NCI-H2081 (cell line): ENCODE results near the gene BICRAL.
A peak's percentile ranks its signal among the peaks of the same experiment; 100 is the strongest.
"Not testable (repeated sequence)": the region's sequence is repeated elsewhere in the genome, so short reads cannot be mapped to it uniquely, and the experiment has no call there.

Source experiments
- DNase-seq, 2 experiments: peaks; one replicate each; lab custom pipeline; 2025; lab: John Stamatoyannopoulos, UW

BICRAL gene

DNA sequence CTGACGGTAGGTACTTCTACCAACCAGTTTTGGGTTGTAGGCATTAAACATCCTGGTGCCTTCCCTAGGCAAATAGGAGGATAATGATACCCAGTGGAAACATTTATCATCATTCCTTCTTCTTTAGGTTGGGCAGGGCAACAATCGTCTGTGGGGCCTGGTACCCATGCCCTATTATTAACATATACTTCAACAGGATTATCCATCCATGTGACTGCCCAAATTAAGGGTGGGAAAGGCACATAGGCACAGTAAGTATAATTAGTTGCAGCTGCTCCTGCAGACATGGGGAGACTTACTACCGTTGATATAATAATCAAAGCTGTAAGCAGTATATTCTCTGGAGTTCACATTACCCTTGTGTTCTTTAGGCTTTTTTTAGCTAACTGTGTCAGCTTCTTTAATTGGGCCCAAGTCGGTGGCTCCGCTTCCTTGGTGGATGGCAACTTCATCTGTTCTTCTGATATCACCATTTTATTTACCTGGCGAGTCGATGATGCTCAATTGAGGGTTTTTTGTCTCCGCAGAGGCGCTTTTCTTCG lies 114.4 kb downstream of the BICRAL start:
- peak; percentile 86 to 98 for DNase-seq

DNA sequence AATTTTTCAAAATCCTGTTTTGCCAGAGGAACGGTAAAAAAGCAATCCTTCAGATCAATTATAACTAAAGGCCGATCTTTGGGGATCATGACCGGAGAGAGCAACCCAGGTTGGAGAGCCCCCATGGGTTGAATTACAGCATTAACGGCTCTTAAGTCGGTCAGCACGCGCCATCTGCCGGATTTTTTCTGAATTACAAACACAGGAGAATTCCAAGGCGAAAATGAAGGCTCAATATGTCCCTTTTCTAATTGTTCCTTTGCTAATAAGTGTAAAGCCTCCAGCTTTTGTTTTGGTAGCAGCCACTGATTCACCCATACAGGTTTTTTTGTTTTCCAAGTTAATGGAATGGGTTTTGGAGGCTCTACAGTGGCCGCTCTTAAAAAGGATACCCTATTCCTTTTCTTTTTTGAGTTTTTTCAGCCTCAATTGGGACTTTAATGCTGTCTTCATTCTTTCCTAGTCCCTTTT lies 117.1 kb downstream of the BICRAL start:
- DNase-seq, result peak; percentile 80 to 83

DNA sequence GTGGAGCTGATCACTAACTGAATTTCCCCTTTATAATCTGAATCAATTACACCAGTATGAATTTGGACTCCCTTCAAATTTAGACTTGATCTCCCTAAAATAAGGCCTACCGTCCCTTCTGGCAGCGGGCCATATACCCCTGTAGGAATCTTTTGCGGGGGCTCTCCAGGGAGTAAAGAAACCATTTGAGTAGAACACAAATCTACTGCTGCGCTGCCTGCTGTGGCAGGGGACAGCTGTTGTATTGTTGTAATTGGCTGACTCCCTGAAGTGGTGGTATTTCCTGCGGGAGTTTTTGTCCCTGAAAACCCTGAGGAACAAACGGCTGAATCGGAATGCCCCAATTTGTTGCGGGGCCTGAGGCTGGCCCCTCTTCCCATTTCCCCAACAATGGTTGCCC lies 118.0 kb downstream of the BICRAL start:
- peak; percentile 45 to 69 for DNase-seq

DNA sequence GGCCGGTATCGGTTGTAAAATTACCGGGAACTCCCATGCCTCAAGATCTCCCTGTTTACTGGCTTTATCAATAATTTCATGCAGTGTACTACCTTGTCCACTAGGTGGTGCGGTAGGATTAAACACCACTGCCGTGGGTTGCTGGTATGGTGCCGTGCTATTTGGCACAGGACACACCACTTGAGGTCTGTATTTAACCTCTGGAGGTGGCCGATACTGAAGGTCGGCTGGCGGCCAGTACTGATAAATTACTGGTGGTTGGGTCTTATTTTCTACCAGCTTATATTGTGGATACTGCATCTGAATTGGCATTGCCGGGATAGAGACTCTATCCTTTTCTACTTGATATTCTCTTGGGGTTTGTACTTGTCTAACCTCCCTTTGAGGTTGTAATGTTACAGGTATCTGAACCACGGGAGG lies 119.7 kb downstream of the BICRAL start:
- peak; percentile 84 to 87 for DNase-seq

DNA sequence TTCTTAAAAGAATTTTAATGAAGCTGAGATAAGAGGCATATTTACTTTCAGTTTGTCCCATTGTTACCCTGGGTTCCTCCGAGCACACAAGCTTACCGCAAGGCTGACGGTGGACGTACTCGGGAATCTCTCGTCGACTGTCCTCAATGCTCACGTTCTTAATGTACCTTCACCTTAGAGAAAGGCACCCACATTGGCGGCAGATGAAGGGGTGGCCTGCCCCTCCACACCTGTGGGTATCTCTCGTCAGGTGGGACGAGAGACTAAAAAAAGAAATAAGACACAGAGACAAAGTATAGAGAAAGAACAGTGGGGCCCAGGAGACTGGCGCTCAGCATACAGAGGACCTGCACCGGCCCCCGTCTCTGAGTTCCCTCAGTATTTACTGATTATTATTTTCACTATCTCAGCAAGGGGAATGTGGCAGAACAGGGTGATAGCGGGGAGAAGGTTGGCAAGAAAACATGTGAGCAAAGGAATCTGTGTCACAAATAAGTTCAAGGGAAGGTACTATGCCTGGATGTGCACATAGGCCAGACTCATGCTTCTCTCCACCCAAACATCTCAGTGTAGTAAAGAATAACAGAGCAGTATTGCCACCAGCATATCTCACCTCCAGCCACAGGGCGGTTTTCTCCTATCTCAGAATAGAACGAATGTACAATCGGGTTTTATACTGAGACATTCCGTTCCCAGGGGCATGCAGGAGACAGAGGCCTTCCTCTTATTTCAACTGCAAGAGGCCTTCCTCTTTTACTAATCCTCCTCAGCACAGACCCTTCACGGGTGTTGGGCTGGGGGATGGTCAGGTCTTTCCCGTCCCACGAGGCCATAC lies 120.8 kb downstream of the BICRAL start:
- DNase-seq, result not testable (repeated sequence)

DNA sequence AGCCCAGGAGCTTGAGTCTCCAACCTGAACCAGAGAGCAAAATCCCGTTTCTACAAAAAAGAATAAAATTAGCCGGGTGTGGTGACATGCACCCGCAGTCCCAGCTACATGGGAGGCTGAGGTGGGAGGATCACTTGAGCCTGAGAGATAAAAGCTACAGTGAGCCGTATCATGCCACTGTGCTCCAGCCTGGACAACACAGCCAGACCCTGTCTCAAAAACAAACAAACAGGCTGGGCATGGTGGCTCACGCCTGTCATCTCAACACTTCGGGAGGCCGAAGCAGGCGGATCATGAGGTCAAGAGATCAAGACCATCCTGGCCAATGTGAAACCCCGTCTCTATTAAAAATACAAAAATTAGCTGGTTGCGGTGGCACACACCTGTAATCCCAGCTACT lies 122.6 kb downstream of the BICRAL start:
- no peak for DNase-seq

DNA sequence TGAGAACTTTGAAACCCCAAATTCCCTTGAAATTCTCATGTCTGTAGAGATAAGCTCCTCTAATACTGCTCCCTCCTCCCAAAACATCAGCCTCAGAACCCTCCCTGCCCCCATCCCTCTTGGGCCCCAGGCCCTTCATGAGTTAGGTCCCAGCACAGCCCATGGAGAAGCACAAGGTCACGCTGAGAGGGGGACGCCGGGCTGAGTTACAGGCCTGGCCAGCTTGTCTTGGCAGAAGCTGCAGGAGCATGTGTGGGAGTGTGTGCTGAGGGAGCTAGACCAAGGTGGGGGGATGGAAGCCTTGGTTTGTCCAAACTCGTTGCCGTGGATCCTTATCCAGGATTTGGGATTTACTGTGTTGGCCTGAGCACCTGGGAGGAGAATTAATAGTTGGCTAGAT lies 125.5 kb downstream of the BICRAL start:
- DNase-seq, result no peak

DNA sequence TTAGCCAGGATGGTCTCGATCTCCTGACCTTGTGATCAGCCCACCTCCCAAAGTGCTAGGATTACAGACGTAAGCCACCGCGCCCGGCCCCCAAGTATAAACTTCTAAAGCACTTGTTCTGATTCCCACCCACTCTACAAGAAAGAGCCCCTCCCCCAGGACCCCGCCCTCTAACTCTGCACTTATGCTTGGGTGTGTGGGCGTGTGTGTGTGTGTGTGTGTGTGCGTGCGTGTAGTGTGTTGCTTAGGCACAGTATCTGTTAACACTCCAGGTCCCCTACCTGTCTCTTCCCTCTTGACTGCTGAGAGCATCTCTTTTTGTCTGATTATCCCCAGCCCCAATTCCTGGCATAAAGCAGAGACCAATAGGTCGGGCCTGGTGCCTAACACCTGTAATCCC lies 128.0 kb downstream of the BICRAL start:
- DNase-seq, result no peak

DNA sequence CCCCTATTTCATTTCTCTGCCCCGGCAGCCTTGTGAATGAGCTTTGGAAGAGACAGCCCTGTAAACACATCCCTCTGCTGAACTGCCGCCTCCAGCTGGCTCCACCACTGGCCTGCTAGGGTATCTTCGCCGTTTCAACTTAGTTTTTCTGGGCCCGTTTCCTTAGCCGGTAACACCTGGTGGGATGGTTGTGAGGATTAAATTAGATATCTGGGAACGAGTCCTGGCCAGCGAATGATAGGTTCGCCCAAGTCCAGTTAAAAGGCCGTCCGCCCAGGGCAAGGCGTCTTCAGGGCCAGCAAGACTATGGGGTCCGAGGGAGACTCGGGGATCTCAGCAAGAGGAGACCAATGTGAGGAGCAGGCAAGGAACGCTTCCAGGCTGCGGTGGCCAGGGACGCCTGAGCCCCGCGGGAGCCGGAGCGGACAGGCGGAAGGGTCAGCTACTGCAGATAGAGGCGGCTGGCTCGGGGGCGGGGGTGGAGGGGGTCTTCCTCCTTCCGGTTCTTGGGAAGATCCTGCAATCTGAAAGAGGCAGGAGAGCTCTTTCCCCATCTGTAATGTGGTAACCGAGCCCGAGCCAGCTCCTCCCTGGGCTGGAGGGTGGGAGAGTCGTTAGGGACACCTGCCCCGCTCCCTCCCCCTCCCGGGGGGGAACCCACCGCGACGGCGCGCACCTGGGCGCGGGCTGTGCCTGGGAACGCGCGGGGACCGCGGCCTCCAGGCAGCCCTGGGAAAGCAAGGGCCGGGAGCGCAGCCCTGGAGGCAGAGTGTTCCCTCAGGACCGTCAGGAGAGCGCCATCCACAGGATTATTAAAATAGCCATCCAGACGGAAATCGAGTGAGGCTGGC lies 129.5 kb downstream of the BICRAL start:
- no peak for DNase-seq

DNA sequence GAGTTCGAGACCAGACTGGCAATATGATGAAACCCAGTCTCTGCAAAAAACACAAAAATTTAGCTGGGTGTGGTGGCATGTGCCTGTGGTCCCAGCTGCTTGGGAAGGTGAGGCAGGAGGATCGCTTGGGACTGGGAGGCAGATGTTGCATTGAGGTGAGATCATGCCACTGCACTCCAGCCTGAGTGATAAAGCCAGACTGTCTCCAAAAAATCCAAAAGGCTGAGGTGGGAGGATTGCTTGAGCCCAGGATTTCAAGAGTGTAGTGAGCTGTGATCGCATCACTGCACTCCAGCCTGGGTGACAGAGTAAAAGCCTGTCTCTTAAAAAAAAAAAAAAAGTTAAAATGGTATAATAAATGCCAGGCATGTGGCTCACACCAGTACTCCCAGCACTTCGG lies 132.7 kb downstream of the BICRAL start:
- no peak for DNase-seq

DNA sequence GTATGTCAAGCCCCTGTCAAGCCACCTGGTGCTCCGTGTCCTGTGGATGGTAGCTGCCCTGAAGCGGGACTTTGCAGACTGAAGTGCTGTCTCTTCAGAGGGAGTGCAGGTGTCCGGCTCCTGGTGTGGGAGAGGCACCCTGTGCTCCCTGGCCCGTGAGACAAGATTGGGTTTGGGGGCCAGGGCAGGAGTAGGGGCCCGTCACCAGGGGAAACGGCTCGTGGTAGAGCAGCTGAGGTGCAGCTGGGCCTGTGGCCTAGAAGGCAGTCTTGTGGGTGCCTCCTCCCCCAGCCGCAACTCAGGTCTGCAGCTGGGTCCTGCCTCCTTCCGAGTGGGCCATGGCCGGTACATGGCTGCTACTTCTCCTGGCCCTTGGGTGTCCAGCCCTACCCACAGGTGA lies 133.9 kb downstream of the BICRAL start, which contains the start of gene PTCRA:
TSS of gene PTCRA (plus strand) at position 322 of the 400 bp plus-strand sequence. CDS start at position 339, 17 bp downstream.
- DNase-seq, result no peak

DNA sequence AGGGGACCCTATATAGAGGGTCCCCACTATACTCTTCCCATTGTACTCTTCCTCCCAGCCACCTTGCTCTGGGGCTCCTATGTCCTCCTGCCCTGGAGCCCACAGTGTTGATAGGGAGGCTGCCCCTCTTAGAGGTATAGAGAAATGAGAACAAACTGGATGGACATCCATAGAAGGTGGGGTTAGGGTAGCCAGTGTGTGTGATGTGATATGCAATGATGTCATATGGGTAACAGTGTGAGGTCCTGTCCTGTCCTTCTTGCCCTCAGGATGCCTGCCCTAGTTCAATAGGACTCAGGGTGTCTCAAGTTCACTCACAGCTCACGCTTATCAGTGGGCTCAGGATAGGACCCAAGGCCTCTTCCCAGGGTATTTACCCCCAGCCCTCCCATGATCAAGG lies 134.4 kb downstream of the BICRAL start:
- DNase-seq, result no peak
